Measurements from ENCODE around the gene OSBP2.

OSBP2 gene

GRCh38 chr22:30843245-30843644 is 148.6 kb downstream of the OSBP2 start:
- DNase-seq (ENCODE audit: low spot score), result no peak

GRCh38 chr22:30847583-30847982 is 152.9 kb downstream of the OSBP2 start:
- DNase-seq (ENCODE audit: low spot score), result no peak

- DNase-seq (ENCODE audit: low spot score), result no peak
Measured at GRCh38 chr22:30855266-30855665, 160.6 kb downstream of the OSBP2 start.

DNA sequence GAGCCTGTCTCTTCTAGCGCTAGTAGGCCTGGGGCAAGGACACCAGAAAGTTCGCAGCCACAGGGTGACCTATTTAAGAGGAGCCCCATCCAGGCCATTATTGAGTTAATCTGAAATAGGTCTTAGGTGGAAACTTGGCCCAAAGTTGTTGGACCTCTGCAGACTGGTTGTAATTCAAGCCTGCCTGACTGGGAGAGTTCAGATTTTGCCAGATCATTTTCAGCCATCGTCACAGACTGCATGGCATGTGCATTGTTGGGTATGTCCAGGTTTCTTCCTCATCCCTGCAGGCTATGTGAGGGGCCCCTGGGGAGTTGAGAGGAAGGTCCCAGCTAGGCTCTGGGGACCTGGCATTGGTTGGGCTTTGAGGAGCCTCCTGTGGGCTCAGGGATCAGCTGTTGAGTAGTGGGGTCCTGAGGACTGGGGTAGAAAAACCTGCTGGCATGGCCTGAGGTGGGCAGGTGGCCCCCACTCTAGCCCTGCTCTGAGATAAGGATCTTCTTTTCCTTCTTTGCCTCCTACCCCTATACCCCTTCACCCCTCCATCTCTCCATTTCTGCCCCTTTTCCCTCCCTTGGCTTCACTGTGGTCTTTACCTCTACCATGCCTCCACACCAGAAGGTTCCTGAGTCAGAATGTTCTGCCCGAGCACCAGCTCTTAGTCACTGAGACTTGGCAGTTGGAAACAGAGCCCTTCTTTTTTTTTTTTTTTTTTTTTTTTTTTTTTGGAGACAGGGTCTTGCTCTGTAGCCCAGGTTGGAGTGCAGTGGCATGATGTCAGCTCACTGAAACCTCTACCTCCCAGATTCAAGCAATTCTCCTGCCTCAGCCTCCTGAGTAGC is 161.2 kb downstream of the OSBP2 start:
- DNase-seq (ENCODE audit: low spot score), result no peak

- DNase-seq (ENCODE audit: low spot score), result no peak
Measured at GRCh38 chr22:30856741-30857502, 162.2 kb downstream of the OSBP2 start.

GRCh38 chr22:30857791-30858190 is 163.1 kb downstream of the OSBP2 start:
- no peak for DNase-seq (ENCODE audit: low spot score)

DNA sequence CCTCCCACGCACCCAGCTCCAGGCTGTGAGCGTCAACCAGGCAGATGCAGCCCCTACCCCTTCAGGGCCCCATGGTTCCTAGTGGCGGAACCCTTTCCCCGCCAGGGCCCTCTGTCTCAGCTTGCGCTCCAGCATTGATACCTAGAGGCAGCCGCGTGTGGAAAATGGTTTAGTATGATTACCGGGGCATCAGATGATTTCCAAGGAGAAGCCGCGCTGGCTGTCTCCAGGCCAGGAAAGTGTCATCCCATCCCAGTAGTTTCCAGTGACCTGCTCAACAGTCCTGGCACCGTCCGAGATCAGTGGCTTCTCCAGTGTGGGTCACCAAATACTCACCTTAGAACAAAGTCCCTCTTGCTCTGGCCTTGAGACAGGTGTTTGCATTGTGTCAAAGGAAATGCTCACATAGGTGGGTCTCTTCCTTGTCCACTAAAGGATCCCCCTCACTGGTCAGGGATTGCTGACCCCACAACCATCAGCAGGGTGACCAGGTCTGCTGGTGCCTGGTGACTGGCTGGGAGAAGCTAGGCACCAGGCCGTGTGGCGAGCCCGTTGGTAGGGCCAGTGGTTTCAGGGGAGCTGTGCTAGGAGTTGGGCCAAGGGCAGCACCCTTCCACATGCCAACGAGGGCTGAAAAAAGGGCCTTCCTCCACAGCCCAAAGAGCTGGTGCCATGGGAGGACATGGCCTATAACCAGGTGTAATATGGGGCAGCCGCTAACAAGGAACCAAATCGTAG is 164.5 kb downstream of the OSBP2 start:
- no peak for DNase-seq (ENCODE audit: low spot score)

DNA sequence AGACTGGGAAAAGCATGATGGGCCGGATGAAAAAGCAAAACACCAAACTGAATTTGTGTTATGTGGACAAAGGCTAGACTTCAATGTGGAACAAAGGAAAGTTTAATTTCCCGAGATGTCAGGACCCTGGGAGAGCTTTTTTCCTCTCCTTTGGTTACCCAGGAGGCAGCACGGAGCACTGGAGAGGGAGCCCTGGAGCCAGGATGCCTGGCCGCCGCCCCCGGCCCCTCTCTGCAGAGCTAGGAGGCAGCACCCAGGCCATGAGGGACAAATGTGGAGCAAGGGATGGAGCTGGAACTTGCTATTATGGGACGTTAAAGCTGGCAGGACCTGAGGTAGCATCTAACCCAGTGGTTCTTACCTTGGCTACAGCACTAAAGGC is 165.0 kb downstream of the OSBP2 start:
- DNase-seq (ENCODE audit: low spot score), result no peak

GRCh38 chr22:30860176-30861105 is 165.8 kb downstream of the OSBP2 start:
- no peak for DNase-seq (ENCODE audit: low spot score)

DNA sequence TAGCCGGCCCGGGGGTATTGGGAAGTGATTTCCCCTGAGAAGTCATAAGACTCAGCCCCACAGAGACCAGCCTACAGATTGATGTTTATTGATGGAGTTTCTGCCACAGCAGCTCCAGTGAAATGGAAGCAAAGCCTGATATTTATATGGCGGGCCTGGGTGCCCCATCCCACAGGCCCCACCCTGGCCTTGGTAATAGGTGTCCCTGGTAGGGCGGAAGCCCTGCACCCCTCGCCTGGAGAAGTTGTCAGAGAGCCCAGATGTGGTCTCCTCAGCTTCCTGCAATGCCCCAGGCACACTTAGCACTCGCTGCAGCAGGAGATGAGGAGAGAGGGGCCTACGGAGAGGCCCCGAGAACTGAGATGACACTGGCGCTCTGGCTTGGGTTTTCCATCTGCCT is 166.5 kb downstream of the OSBP2 start:
- no peak for DNase-seq (ENCODE audit: low spot score)

DNA sequence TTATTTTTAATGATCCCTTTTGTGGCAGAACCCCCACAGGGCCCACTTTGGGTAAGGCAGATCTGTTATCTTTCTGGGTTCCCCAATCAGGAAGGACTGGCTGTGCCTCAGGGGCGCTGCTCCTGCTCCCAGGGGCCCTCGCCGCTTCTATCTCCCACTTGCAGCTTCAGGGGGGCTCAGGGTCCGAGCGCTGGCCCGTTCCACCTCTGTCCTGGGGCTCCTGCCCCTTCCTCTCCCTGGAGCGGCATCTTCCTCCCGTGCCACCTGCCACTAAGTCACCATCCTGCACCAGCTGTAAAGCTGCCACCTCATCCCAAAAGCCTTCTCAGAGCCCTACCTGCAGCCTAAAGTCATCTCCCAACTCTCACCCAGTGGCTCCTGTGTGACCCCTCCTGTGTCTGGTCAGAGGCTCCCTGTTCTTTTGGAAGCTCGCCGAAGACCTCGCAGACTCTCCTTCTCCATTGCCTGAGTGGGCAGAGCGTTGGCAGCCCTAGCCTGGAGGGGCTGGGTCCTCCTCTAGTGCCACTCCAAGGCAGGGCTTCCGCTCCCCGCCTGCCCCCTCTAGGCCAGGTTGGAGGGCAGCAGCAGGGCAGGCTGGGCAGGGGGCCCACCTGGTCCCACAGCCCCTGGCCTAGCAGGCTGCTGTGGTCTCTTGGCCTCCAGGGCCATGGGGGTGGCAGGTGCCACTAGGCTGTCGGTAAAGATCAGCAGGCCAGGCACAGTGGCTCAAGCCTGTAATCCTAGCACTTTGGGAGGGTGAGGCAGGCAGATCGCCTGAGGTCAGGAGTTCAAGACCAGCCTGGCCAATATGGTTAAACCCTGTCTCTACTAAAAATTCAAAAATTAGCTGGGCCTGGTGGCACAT is 167.2 kb downstream of the OSBP2 start:
- DNase-seq (ENCODE audit: low spot score), result no peak

DNA sequence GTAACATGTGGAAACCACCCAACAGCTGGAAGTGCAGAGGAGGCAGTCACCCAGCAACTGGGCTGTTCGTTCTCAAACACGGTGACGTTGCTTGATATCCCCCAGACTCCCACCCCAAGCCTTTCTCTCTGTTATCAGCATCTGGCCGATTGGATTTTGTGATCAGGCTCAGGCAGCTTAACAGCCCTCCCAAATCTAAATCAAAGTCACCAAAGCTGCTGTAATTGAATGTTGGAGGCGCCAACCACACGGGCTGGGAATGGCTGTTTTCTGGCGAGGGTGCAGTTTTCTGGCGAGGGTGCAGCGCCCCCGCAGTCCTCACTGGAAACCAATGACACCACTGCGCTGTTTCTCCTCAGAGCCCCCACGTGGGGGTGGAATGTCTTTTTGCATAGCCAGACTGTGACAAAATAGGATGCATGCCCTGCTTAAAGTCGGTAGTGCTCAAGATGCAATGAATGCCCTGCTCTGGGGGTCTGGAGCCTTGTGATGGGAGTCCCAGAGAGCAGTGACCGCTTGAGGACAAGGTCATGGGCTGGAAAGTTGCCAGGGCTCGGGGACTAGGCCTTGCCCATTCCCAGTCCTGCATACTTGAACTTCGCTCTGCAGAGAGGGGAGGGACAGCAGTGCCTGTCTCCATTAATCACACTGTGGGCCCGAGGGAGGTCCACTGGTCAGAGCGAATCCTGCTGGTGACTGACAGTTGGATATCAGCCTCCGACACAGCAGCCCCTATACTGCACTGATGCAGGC is 168.6 kb downstream of the OSBP2 start:
- DNase-seq (ENCODE audit: low spot score), result no peak

DNA sequence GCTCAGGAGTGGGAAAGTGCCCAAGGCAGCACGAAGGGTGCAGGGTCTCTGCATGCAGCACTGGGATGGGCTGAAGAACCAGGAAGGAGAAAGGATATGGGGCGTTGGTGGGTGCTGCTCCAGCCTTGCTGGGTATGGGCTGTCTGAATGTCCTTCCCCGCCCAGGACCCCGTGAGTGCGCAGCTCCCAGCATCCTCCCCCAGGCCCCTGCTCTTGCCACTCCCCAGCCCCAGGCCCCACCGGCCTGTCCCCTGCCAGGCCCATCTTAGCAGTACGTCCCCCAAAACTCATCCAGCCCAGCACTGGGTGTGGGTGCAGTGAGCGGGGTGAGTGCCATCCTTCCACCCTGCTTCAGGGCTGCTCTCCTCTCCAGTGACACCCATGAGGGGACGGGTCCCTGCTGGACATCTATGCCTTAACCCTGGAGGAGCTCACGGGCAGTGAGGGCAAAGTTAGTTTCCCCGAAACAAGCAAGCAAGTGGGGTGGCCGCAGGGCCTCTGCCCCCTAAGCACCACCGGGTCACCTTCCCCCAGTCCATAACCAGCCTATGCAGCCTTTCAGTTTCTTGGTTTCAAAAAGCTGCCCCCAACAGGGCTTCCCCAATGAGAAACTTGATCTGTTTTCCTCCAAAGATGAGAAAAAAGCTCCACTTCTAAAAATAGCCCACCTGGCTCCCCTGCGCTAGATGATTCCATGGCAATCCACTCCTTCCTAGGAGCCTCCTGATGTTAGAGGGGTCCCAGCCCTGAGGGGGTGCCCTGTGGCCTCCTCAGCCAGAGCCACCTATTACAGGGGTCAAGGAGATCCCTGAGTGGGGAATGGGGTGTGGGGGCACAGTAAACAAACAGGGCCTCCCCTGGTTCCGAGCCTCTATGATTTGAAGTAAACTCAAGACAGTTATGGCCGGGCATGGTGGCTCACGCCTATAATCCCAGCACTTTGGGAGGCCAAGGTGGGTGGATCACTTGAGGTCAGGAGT is 170.1 kb downstream of the OSBP2 start:
- no peak for DNase-seq (ENCODE audit: low spot score)

- no peak for DNase-seq (ENCODE audit: low spot score)
Measured at GRCh38 chr22:30865656-30866055, 171.0 kb downstream of the OSBP2 start.

DNA sequence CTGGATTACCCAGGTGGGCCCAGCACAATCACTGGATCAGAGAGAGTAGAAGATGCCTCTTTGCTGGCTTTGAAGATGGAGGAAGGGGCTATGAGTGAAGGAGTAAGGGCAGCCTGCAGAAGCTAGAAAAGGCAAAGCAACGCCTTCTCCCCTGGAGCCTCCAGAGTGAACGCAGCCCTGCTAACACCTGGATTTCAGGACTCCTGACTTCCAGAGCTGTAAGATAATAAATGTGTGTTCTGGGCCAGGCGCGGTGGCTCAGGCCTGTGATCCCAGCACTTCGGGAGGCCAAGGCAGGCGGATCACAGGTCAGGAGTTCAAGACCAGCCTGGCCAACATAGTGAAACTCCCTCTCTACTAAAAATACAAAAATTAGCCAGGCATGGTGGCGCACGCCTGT is 171.5 kb downstream of the OSBP2 start:
- no peak for DNase-seq (ENCODE audit: low spot score)

DNA sequence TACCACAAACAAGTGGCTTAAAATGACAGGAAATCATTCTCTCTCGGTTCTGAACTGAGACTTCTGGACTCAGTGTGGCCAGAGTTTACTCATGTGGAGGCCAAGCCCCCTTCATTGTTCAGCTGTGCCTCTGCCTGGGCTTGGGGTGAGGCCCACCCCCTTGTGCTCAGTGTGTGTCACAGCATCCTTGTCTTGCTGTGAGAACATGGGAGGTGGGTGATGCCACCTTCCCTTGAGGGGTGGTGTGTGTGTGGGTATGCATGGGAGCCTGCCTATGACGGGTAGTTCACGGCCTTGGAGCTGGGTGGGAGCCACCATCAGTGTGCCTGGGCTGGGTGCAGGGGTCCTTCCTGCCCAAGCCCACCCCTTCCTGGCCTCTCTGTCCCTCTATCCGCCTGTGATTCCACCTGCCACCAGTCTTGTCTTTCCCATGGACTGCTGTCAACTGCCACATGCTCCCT is 172.2 kb downstream of the OSBP2 start:
- DNase-seq (ENCODE audit: low spot score), result no peak

DNA sequence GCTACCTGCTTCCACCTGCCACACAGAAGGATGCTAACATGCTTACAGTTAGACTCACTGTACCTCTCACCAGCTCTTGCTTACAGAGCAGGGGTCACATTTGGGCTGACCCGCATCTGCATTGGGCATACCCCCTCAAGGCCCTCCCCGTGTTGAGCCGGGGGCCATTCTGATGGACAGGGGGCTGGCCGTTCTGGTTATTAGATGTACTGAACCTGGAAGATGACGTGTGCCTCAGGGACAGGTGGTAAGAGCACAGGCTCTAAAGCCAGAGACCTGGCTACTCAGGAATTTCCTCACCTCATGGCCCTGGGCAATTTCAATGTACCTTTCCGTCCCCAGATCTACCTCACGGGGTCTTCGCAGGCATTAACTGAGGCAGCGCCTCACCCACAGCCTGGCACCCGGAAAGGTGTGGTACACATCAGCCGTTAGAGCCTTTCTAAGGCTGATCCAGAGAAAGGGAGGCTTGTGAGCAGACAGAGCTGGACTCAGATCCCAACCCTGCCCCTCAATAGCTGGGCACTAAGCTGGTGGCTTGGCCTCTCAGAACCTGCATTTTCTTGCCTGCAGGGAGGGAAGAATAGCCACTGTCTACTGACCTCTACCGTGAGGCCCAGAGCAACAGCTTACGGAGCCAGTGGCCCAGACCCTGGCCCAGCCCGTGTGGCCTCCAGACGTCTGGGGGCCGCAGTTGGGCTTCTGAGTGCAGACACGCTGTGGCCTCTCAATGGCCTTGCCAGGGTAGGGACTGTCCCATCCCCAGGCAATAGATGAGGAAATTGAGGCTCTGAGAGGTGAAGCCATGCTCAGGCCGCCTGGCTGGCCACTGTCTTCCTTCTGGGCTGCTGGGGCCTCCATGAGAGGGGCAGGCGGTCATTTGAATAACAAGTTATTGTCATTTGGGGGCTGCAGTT is 173.3 kb downstream of the OSBP2 start:
- no peak for DNase-seq (ENCODE audit: low spot score)

Data from kidney tubule cell (primary cell).